Mesenchymal stem cell (in vitro differentiated cells and primary cell): ENCODE measurements around the gene LAIR1.

Source experiments
- DNase-seq: peaks from one replicate; pipeline ENCODE4 v3.0.0-alpha.2; 2013
- H2AFZ ChIP-seq: one replicate; pipeline ENCODE4 v1.6.1; 2013; ENCODE audit warnings: low read depth, mild to moderate bottlenecking, control low read depth, inconsistent platforms, low read length, moderate library complexity
- H2AK5ac ChIP-seq: 2 replicates; pipeline ENCODE4 v1.6.1; 2013; ENCODE audit warnings: low read length, moderate library complexity, mild to moderate bottlenecking, inconsistent platforms; ENCODE audit not compliant: severe bottlenecking
- H2BK120ac ChIP-seq: one replicate; pipeline ENCODE4 v1.6.1; 2013; ENCODE audit warnings: low read depth, mild to moderate bottlenecking, inconsistent platforms, low read length, moderate library complexity
- H2BK12ac ChIP-seq, 2 experiments: one replicate each; pipeline ENCODE4 v1.6.1; 2013; ENCODE audit warnings: inconsistent platforms in 2 of 2, low read length in 2 of 2, mild to moderate bottlenecking in 2 of 2, moderate library complexity in 2 of 2, control low read depth in 1 of 2
- H2BK15ac ChIP-seq: one replicate; pipeline ENCODE4 v1.6.1; 2013; ENCODE audit warnings: mild to moderate bottlenecking, low read depth, inconsistent platforms; ENCODE audit not compliant: poor library complexity, severe bottlenecking
- H2BK5ac ChIP-seq: 2 replicates; pipeline ENCODE4 v1.6.1; 2013; ENCODE audit warnings: low read depth, mild to moderate bottlenecking, low read length, control low read depth, inconsistent platforms; ENCODE audit not compliant: poor library complexity, severe bottlenecking
- H3K14ac ChIP-seq, 2 experiments: one replicate each; pipeline ENCODE4 v1.6.1; 2013; ENCODE audit warnings: inconsistent platforms in 2 of 2, low read length in 2 of 2, control low read depth in 1 of 2, mild to moderate bottlenecking in 1 of 2, moderate library complexity in 1 of 2
- H3K18ac ChIP-seq, 2 experiments: one replicate each; pipeline ENCODE4 v1.6.1; 2013; ENCODE audit warnings: inconsistent platforms in 2 of 2, low read length in 2 of 2, control low read depth in 1 of 2, low read depth in 1 of 2, mild to moderate bottlenecking in 1 of 2
- H3K23ac ChIP-seq, 2 experiments: one replicate each; pipeline ENCODE4 v1.6.1; 2013; ENCODE audit warnings: inconsistent platforms in 2 of 2, low read length in 2 of 2, mild to moderate bottlenecking in 2 of 2, moderate library complexity in 2 of 2, control low read depth in 1 of 2
- H3K27ac ChIP-seq: 2 replicates; pipeline ENCODE4 v1.5.1; 2013; ENCODE audit warnings: mild to moderate bottlenecking, moderate library complexity, low read length, control low read depth, inconsistent platforms; ENCODE audit not compliant: poor library complexity, severe bottlenecking
- H3K27me3 ChIP-seq, 2 experiments: 2 replicates each; pipeline versions ENCODE4 v1.6.1 to v1.7.0; 2013; ENCODE audit warnings: low read length in 2 of 2, mild to moderate bottlenecking in 2 of 2, moderate library complexity in 2 of 2, control low read depth in 1 of 2, inconsistent platforms in 1 of 2; ENCODE audit not compliant: control insufficient read depth in 1 of 2, insufficient read depth in 1 of 2
- H3K36me3 ChIP-seq, 2 experiments: 2 replicates each; pipeline versions ENCODE4 v1.6.1 to v1.7.0; 2013; ENCODE audit warnings: low read length in 2 of 2, control low read depth in 1 of 2, inconsistent platforms in 1 of 2, low read depth in 1 of 2, mild to moderate bottlenecking in 1 of 2; ENCODE audit not compliant: insufficient read depth in 2 of 2, control insufficient read depth in 1 of 2
- H3K4ac ChIP-seq, 2 experiments: one replicate each; pipeline ENCODE4 v1.6.1; 2013; ENCODE audit warnings: inconsistent platforms in 2 of 2, low read length in 2 of 2, mild to moderate bottlenecking in 2 of 2, moderate library complexity in 2 of 2, control low read depth in 1 of 2, low read depth in 1 of 2
- H3K4me1 ChIP-seq: 2 replicates; pipeline ENCODE4 v1.6.1; 2013; ENCODE audit warnings: low read depth, low read length, control low read depth; ENCODE audit not compliant: control insufficient read depth, insufficient read depth
- H3K4me2 ChIP-seq: 2 replicates; pipeline ENCODE4 v1.6.1; 2013; ENCODE audit warnings: low read length, mild to moderate bottlenecking, inconsistent platforms; ENCODE audit not compliant: poor library complexity, severe bottlenecking
- H3K4me3 ChIP-seq, 2 experiments: 2 replicates each; pipeline versions ENCODE4 v1.5.1 to v1.7.0; 2013; ENCODE audit warnings: low read length in 2 of 2, mild to moderate bottlenecking in 2 of 2, control low read depth in 1 of 2, low read depth in 1 of 2; ENCODE audit not compliant: insufficient read depth in 1 of 2
- H3K79me1 ChIP-seq: replicated peaks from 2 replicates; pipeline ENCODE4 v1.6.1; 2013; ENCODE audit warnings: mild to moderate bottlenecking, control low read depth, low read length, inconsistent platforms; ENCODE audit not compliant: poor library complexity, severe bottlenecking
- H3K9ac ChIP-seq: 2 replicates; pipeline ENCODE4 v1.7.0; 2013; ENCODE audit warnings: mild to moderate bottlenecking, low read length, moderate library complexity
- H3K9me3 ChIP-seq: 2 replicates; pipeline ENCODE4 v1.7.0; 2013; ENCODE audit warnings: mild to moderate bottlenecking, low read length; ENCODE audit not compliant: control insufficient read depth
- H4K8ac ChIP-seq: one replicate; pipeline ENCODE4 v1.6.1; 2013; ENCODE audit warnings: inconsistent platforms, mild to moderate bottlenecking, low read length, moderate library complexity
- H4K91ac ChIP-seq: one replicate; pipeline ENCODE4 v1.6.1; 2013; ENCODE audit warnings: mild to moderate bottlenecking, low read length, inconsistent platforms
- WGBS: methylation state at CpG from one replicate; pipeline ENCODE4 v1.1.7; 2013; ENCODE audit warnings: mixed read lengths; 5-methylcytosine and 5-hydroxymethylcytosine counted together

The LAIR1 gene

GRCh38 chr19:54345938-54346386 lies 18.8 kb downstream of the LAIR1 start:
- Histone ChIP-seq H3K14ac (no peak overlapping the region), H3K23ac (no peak overlapping the region), H3K4me2 (no peak overlapping the region), H3K18ac (no peak overlapping the region), H3K9me3 (no peaks in the 10 kb centered on the region), H3K27me3 (peaks cover 0 to 20% of the 10 kb centered on the region in 2 experiments), H4K8ac (no peak overlapping the region), H2BK15ac (no peak overlapping the region), H2BK120ac (no peak overlapping the region), H2BK5ac (no peak overlapping the region), H3K27ac (no peak overlapping the region), H2BK12ac (no peak overlapping the region), H3K4ac (no peak overlapping the region), H3K4me3 (no peak overlapping the region), H4K91ac (no peak overlapping the region), H3K4me1 (no peaks in the 10 kb centered on the region), H3K79me1 (no peaks in the 10 kb centered on the region), H3K36me3 (no peaks in the 10 kb centered on the region), H3K9ac (no peak overlapping the region), H2AFZ (no peak overlapping the region), H2AK5ac (no peak overlapping the region)
- WGBS = 86% methylated on average over 5 of the region's 6 CpGs
- DNase-seq = no peak

- no peak overlapping the region for H2AFZ ChIP-seq
- no peak overlapping the region for H3K4me3 ChIP-seq
- no peak overlapping the region for H3K4ac ChIP-seq
- no peaks in the 10 kb centered on the region for H3K79me1 ChIP-seq
- H3K14ac ChIP-seq = no peak overlapping the region
- no peak overlapping the region for H2BK15ac ChIP-seq
- 54% methylated on average over 2 of the region's 4 CpGs for WGBS
- DNase-seq = no peak
- H3K4me1 ChIP-seq = no peaks in the 10 kb centered on the region
- H3K18ac ChIP-seq = no peak overlapping the region
- no peak overlapping the region for H3K27ac ChIP-seq
- no peak overlapping the region for H3K23ac ChIP-seq
- H4K91ac ChIP-seq = no peak overlapping the region
- H3K36me3 ChIP-seq = no peaks in the 10 kb centered on the region
- H2BK5ac ChIP-seq = no peak overlapping the region
- H4K8ac ChIP-seq = no peak overlapping the region
- no peak overlapping the region for H3K9ac ChIP-seq
- H3K9me3 ChIP-seq = no peaks in the 10 kb centered on the region
- no peak overlapping the region for H2BK120ac ChIP-seq
- no peak overlapping the region for H2BK12ac ChIP-seq
- peaks cover 0 to 20% of the 10 kb centered on the region in 2 experiments for H3K27me3 ChIP-seq
- no peak overlapping the region for H3K4me2 ChIP-seq
- H2AK5ac ChIP-seq = no peak overlapping the region
Observed at GRCh38 chr19:54343868-54344267, 20.9 kb downstream of the LAIR1 start.

DNA sequence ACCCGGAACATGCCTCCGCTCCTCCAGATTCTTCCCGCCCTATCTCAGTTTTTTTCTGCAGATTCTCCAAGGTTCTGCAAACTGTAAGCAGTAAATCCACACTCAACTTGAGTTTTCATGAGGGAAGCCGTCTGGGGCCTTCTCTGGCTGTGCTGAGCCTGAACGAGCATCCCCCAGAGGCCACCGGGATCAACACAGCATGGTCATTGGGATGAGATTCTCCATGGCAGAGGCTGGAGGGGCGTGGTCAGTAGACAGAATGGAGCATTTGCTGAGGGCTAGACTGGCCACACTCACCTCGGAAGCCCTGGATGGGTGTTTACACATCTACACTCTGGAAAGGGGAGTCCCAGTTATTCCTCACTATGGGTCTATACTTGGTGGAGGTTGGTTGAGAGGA lies 23.4 kb downstream of the LAIR1 start:
- Histone ChIP-seq H3K9me3 (no peaks in the 10 kb centered on the region), H2AFZ (peak overlapping the region; percentile 14), H3K18ac (no peak overlapping the region), H3K4me3 (no peak overlapping the region), H4K8ac (no peak overlapping the region), H2BK12ac (no peak overlapping the region), H2BK120ac (no peak overlapping the region), H3K4ac (no peak overlapping the region), H3K4me1 (no peaks in the 10 kb centered on the region), H3K27me3 (peaks cover 0 to 16% of the 10 kb centered on the region in 2 experiments), H3K23ac (no peak overlapping the region), H3K14ac (no peak overlapping the region), H4K91ac (no peak overlapping the region), H3K4me2 (no peak overlapping the region), H2AK5ac (no peak overlapping the region), H3K79me1 (no peaks in the 10 kb centered on the region), H3K27ac (no peak overlapping the region), H3K36me3 (no peaks in the 10 kb centered on the region), H3K9ac (no peak overlapping the region), H2BK15ac (no peak overlapping the region), H2BK5ac (no peak overlapping the region)
- DNase-seq = no peak
- 69% methylated on average over 8 of the region's 8 CpGs for WGBS

DNA sequence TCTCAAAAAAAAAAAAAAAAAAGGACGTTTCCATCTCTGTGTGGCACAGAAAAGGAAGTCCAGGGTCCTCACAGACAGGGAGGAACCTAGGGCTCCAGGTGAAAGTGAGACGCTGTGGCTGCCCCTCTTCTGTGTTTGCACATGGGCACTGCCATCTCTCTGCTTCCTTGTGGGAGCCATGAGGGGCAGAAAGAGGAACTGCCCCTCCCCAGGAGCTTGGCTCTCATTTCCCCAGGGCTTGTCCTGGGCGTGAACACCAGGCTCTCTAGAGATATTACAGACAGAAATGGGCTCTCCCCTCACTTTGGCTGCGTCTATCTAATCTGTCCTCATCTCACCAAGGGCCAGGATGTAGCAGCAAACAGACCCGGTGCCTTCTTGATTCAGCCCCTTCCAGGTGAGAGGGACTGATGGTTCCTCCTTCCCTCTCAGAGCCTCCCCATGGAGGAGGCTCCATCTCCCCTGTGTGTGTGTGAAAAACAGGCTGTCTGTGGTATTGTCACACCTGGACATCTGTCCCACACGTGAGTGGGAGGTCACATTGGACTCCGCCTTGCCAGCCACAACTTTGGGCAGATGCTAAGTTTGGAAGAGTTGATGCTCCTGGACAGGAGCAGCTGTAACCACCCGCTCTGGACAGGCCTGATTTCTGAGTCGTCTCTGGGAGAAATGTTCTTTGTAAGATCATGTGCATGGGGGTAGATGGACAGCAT lies 24.9 kb downstream of the LAIR1 start:
- Histone ChIP-seq H3K23ac (no peak overlapping the region), H4K91ac (no peak overlapping the region), H3K4me3 (no peak overlapping the region), H2AK5ac (no peak overlapping the region), H2BK12ac (no peak overlapping the region), H3K79me1 (no peaks in the 10 kb centered on the region), H4K8ac (no peak overlapping the region), H2BK5ac (no peak overlapping the region), H3K4ac (no peak overlapping the region), H3K4me1 (no peaks in the 10 kb centered on the region), H3K14ac (no peak overlapping the region), H2AFZ (no peak overlapping the region), H3K18ac (no peak overlapping the region), H3K27ac (no peak overlapping the region), H3K27me3 (peaks cover 0 to 16% of the 10 kb centered on the region in 2 experiments), H2BK15ac (no peak overlapping the region), H3K9me3 (no peaks in the 10 kb centered on the region), H3K9ac (no peak overlapping the region), H3K4me2 (no peak overlapping the region), H3K36me3 (no peaks in the 10 kb centered on the region), H2BK120ac (no peak overlapping the region)
- DNase-seq = no peak
- WGBS = 64% methylated on average over 8 of the region's 9 CpGs
